Activated gamma-delta T cell (primary cell): Measurements from ENCODE around the gene MYLIP.

Source experiments
- DNase-seq: peaks from one replicate; lab custom pipeline; 2025; lab: John Stamatoyannopoulos, UW

The MYLIP gene

GRCh38 chr6:16141514-16141913 lies 12.6 kb downstream of the MYLIP start:
- DNase-seq: no peak

DNA sequence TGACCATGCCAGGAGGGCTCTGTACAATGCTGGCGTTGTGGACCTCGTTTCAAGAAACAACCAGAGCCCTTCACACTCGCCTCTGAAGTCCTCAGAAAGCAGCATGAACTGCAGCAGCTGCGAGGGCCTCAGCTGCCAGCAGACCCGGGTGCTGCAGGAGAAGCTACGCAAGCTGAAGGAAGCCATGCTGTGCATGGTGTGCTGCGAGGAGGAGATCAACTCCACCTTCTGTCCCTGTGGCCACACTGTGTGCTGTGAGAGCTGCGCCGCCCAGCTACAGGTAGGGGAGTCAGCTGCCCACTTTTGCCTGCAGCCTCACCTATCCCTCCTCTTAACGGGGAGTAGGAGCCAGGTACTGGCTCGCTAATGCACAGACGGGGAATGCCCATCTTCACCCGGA lies 16.2 kb downstream of the MYLIP start:
- no peak for DNase-seq

DNA sequence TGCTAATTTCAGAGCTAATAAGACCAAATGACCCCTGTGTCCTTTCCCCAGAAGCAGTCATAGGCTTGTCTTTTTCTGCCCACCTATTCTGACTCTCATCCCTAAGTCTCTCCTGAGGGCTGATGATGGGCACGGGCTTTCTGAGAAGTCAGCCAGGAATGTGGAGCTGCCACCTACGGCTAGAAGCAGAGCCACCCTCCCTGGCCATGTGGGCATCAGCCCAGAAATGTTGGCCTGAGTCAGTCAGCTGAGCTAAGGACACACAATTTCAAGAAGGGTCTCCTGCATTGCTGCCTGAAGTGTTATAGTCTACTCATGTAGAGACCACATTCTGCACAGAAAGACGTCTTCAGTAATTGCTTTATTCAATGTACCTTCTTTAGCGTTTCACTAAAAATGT lies 17.1 kb downstream of the MYLIP start:
- DNase-seq: no peak

- no peak for DNase-seq
Observed at GRCh38 chr6:16146527-16146955, 17.7 kb downstream of the MYLIP start.

GRCh38 chr6:16148498-16148897 lies 19.6 kb downstream of the MYLIP start:
- no peak for DNase-seq

DNA sequence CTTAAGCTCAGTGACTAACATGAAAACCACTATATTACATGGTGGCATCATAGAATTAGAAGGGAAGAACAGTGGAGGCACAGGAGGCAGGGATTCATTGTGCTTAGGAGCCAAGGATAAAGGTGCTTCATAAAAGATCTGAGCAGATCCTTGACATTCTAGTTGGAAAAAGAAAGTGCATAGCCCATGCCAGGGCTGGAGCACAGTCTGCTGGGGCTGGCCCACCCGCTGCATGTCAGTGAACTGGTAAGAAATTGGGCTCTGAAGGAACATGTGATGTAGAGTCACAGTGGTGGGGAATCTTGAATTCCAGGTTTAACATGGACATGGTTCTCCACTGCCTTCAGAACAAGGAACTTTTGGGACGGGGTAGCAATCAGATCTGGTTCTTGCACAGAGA lies 20.4 kb downstream of the MYLIP start:
- DNase-seq: no peak

GRCh38 chr6:16150098-16150497 lies 21.2 kb downstream of the MYLIP start:
- DNase-seq: no peak

GRCh38 chr6:16153211-16153820 lies 24.4 kb downstream of the MYLIP start:
- DNase-seq: no peak

DNA sequence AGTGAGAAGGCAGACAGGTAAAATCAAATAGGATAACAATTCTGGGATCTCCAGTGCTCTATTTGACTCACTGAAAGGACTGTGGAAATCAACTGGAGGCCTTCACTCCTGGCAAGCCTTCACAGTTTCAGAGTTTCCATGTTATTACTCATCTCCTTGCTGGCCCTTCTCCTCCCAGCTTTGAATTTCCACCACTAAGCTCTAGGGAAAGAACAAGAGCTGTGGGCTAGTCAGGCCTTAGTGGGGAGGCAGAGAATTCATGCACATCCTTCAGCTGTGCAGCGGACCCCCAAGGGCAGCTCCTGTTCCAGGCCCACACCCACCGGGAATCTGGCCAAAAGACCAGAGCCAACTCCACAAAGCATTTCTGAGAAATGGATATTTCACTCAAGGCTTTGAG lies 26.0 kb downstream of the MYLIP start:
- no peak for DNase-seq

GRCh38 chr6:16157492-16157891 lies 28.6 kb downstream of the MYLIP start:
- DNase-seq: no peak

DNA sequence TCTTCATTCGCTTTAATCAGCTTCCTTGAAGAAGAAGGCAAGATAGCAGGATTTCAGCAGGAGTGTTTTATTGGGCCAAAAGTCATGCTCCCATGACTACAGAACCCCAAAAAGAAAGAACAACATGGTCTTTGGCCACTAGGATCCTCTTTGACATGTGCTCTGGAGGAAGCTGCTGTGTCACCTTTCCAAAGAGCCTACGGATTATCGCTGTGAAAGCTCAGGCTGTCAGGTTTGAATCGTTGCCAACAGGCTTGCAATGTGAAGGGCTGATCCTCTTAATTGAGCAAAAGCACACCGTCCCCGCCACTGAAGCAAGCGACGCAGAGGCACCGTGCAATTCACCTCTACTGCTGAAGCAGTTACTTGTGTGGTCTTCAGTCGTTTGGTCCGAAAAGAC lies 29.0 kb downstream of the MYLIP start:
- DNase-seq: no peak

DNA sequence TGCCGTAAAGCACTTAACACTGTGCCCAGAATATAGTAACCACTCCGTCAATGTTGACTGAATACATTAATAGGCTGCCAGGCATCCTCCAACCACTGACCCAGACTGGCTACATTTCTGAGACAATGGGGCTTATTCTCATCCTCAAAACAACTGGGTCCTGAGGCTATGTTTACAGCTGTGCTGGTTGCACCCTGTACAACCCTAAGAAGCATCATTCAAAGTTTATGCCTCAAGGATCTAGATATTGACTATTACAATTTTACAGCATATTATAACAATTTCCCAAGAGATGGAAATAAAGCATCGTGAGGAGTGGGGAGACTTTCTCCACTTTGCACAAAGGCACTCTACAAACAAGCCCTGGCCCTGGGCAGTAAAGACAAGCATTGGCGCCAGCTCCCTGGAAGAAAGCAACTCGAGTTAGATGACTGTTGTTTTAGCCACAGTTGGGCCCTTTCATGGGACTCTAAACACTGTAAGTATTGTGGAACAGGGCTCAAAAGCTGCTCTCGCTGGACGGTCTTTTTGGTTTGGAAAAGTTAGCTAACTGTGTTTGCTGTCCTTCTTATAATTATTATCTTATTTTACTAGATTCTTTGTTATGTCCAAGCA lies 30.2 kb downstream of the MYLIP start:
- DNase-seq: no peak

GRCh38 chr6:16160794-16161193 lies 31.9 kb downstream of the MYLIP start:
- no peak for DNase-seq

DNA sequence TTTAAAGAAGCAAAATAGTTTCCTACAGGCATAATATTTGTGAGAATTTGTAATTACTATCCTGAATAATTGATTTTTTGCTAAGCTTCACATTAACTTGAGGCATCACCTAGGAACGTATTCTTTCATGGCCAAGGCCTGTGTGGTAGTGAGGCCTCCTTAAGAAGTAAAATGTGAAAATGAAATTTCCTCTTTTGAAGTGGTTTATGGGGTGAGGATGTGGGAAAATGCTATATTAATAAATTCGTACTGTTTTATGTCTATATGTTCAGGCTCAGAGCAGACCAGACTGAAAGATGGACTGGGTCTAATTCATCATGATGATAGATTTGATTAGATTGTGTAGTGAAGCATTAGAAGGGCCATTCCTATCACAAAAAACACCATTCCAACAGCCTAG lies 33.1 kb downstream of the MYLIP start:
- DNase-seq: no peak

- no peak for DNase-seq
Observed at GRCh38 chr6:16163066-16163465, 34.2 kb downstream of the MYLIP start.

- no peak for DNase-seq
Observed at GRCh38 chr6:16163535-16164300, 34.8 kb downstream of the MYLIP start.

DNA sequence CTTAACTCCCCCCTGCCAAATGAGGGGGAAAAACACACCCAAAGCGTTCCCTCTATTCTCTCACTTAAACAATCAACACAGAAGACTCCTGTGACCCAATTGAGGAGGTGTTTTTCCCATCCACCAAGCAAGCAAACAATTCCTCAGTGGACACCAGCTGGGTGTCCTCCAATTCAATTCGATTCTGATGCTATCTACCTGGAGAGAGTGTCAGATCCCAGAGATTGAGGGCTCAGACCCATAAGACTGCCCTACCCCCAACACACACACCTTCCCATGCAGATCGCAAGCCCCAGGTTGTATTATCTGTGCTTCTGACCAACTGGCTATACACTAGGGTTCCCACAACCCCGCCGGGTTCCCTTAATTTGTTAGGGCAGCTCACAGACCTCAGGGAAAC lies 36.8 kb downstream of the MYLIP start:
- DNase-seq: no peak

GRCh38 chr6:16166871-16167608 lies 38.2 kb downstream of the MYLIP start:
- no peak for DNase-seq

GRCh38 chr6:16168121-16168520 lies 39.2 kb downstream of the MYLIP start:
- DNase-seq: no peak

DNA sequence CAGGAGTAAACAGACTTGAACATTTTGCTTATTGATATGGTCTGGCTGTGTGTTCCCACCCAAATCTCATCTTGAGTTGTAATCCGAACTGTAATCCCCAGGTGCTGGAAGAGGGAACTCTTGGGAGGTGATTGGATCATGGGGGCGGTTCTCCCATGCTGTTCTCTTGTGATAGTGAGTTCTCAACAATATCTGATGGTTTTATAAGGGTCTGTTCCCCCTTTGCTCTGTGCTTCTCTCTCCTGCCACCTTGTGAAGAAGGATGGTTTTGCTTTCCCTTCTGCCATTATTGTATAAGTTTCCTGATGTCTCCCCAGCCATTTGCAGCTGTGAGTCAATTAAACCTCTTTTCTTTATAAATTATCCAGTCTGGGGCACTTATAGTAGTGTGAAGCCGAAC lies 40.0 kb downstream of the MYLIP start:
- DNase-seq: no peak

DNA sequence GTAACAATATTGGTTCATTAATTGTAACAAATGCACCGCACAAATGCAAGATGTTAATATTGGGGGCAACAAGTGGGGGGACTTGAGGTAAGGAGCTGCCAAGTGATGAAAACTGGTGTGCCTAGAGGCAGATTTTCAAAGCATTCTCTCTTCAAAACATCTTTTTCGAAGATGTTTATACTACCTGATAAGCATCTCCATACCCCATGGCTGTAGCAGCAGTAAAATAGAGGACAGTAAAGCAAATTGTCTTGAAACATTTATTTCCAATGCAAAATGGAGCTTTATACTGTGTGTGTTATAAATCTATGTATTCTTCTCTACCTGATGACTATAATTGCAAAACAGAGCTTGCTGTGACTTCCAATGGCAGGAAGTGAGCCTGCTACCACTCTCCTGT lies 42.5 kb downstream of the MYLIP start:
- DNase-seq: no peak

- DNase-seq: no peak
Observed at GRCh38 chr6:16173167-16173940, 44.5 kb downstream of the MYLIP start.
